MM.1S (cell line): ENCODE data around the gene SLC22A17.

Experiments
- CTCF ChIP-seq: fragments of 300-600 bp; sonication (generic); IDR thresholded peaks from 2 replicates; pipeline ENCODE4 v1.5.1; 2016; ENCODE audit warnings: antibody characterized with exemption, low read length, mixed read lengths
- EZH2phosphoT487 ChIP-seq: fragments of 300-600 bp; sonication (generic); IDR thresholded peaks from 2 replicates; pipeline ENCODE4 v1.6.1; 2018; ENCODE audit warnings: antibody characterized with exemption, low read length

- no peak for TF ChIP-seq CTCF
- no peak for TF ChIP-seq EZH2phosphoT487
Observed at GRCh38 chr14:23352506-23353432, at the start of gene SLC22A17.
